Type B pancreatic cell (in vitro differentiated cells): ENCODE measurements around the gene MPV17L2. TPM values are rescaled to one million over a fixed set of nuclear protein-coding genes. Genes with fewer than 3 reads are reported as not detected.

Experiments used
- DNase-seq: peaks from one replicate; pipeline ENCODE4 v3.0.0; 2021; ENCODE audit warnings: mixed read lengths; ENCODE audit not compliant: unreplicated experiment; ENCODE audit errors: extremely low spot score
- H3K27ac Mint-ChIP-seq: 2 replicates; pipeline ENCODE4 v1.8.0; 2021; ENCODE audit warnings: mild to moderate bottlenecking, mixed read lengths
- H3K27me3 Mint-ChIP-seq: 2 replicates; pipeline ENCODE4 v1.8.0; 2021; ENCODE audit warnings: mixed read lengths
- H3K36me3 Mint-ChIP-seq: 2 replicates; pipeline ENCODE4 v1.8.0; 2021; ENCODE audit warnings: mixed read lengths
- H3K4me1 Mint-ChIP-seq: one replicate; pipeline ENCODE4 v1.8.0; 2021; ENCODE audit warnings: mixed read lengths; ENCODE audit not compliant: unreplicated experiment
- H3K4me3 Mint-ChIP-seq: 2 replicates; pipeline ENCODE4 v1.8.0; 2021; ENCODE audit warnings: mild to moderate bottlenecking, mixed read lengths
- H3K9me3 Mint-ChIP-seq: 2 replicates; pipeline ENCODE4 v1.8.0; 2021; ENCODE audit warnings: mixed read lengths
- total RNA-seq: library from RNA; stranded (reverse); gene quantifications from 2 replicates; pipeline ENCODE4 v1.2.1, GENCODE V29; 2021; ENCODE audit warnings: low replicate concordance
- TF ChIP-seq, protein P1 (sequence below): fragments of 200-600 bp; sonication (generic); conservative IDR thresholded peaks from 2 replicates; pipeline ENCODE4 v1.5.0; 2021; ENCODE audit warnings: antibody characterized with exemption, mild to moderate bottlenecking

MPV17L2 gene
- total RNA-seq, 1 donor from 2014 or later, result 11.6 TPM

- DNase-seq, result peak; percentile 82
- TF ChIP-seq, protein P1, sequence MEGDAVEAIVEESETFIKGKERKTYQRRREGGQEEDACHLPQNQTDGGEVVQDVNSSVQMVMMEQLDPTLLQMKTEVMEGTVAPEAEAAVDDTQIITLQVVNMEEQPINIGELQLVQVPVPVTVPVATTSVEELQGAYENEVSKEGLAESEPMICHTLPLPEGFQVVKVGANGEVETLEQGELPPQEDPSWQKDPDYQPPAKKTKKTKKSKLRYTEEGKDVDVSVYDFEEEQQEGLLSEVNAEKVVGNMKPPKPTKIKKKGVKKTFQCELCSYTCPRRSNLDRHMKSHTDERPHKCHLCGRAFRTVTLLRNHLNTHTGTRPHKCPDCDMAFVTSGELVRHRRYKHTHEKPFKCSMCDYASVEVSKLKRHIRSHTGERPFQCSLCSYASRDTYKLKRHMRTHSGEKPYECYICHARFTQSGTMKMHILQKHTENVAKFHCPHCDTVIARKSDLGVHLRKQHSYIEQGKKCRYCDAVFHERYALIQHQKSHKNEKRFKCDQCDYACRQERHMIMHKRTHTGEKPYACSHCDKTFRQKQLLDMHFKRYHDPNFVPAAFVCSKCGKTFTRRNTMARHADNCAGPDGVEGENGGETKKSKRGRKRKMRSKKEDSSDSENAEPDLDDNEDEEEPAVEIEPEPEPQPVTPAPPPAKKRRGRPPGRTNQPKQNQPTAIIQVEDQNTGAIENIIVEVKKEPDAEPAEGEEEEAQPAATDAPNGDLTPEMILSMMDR, result peak; percentile 33
- Mint-ChIP-seq H3K27ac (peak overlapping the region; percentile 65), H3K4me1 (no peaks in the 10 kb centered on the region), H3K4me3 (no peak overlapping the region), H3K36me3 (no peaks in the 10 kb centered on the region), H3K27me3 (peaks cover 56% of the 10 kb centered on the region), H3K9me3 (peaks cover 6% of the 10 kb centered on the region)
Observed at GRCh38 chr19:18233224-18233825, 40.3 kb downstream of the MPV17L2 start.

DNA sequence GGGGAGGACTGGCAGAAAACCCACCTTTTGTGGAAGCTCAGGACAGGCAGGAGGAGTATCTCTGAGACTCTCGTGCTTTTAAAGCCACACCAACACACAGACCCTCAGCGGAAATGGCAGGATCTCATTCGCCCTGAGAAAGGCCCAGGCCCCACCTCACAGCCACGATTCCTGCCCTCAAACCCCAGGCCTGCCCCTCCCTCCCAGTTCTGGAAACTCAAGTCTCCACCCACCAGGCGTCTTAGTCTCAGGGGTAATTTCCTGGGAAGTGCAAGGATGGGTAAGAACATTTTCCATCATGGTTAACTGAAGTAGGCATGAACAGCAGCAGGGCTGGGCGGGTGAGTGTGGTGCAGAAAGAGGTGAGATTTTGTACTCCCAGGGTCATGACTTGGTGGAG, 41.2 kb downstream of the MPV17L2 start:
- Mint-ChIP-seq H3K27me3 (peaks cover 60% of the 10 kb centered on the region), H3K4me3 (no peak overlapping the region), H3K9me3 (peaks cover 6% of the 10 kb centered on the region), H3K27ac (no peak overlapping the region), H3K36me3 (no peaks in the 10 kb centered on the region), H3K4me1 (no peaks in the 10 kb centered on the region)
- DNase-seq, result no peak
- TF ChIP-seq, protein P1, result no peak

GRCh38 chr19:18239303-18239702, 46.3 kb downstream of the MPV17L2 start:
- no peaks in the 10 kb centered on the region for H3K4me1 Mint-ChIP-seq
- H3K4me3 Mint-ChIP-seq, result no peak overlapping the region
- peaks cover 36% of the 10 kb centered on the region for H3K27me3 Mint-ChIP-seq
- TF ChIP-seq, protein P1, result no peak
- no peaks in the 10 kb centered on the region for H3K9me3 Mint-ChIP-seq
- no peaks in the 10 kb centered on the region for H3K36me3 Mint-ChIP-seq
- no peak for DNase-seq
- H3K27ac Mint-ChIP-seq, result no peak overlapping the region

- Mint-ChIP-seq H3K27me3 (peaks cover 10% of the 10 kb centered on the region), H3K9me3 (no peaks in the 10 kb centered on the region), H3K27ac (no peak overlapping the region), H3K36me3 (no peaks in the 10 kb centered on the region), H3K4me3 (no peak overlapping the region), H3K4me1 (no peaks in the 10 kb centered on the region)
- TF ChIP-seq, protein P1, result no peak
- DNase-seq, result no peak
Observed at GRCh38 chr19:18245297-18245696, 52.3 kb downstream of the MPV17L2 start.

Other genes starting within 250 kb of the MPV17L2 start
- 13.4 and 15.3 TPM in 2 replicates for gene KCNN1, start 226.1 kb upstream of the MPV17L2 start, total RNA-seq
- gene ARRDC2, start 185.0 kb upstream of the MPV17L2 start, total RNA-seq, result 2.8 and 6.3 TPM in 2 replicates
- not detected in 2 replicates for gene IL12RB1, start 106.3 kb upstream of the MPV17L2 start, total RNA-seq
- 11.0 and 14.1 TPM in 2 replicates for gene MAST3, start 95.4 kb upstream of the MPV17L2 start, total RNA-seq
- gene PIK3R2, start 40.1 kb upstream of the MPV17L2 start, total RNA-seq, result 41.4 and 47.0 TPM in 2 replicates
- gene IFI30, start 19.4 kb upstream of the MPV17L2 start, total RNA-seq, result 20.2 and 22.8 TPM in 2 replicates
- 6.7 and 8.7 TPM in 2 replicates for gene RAB3A, start 10.8 kb downstream of the MPV17L2 start, total RNA-seq
- 0.33 and 0.89 TPM in 2 replicates for gene PDE4C, start 33.2 kb downstream of the MPV17L2 start, total RNA-seq
- 7.8 and 10.2 TPM in 2 replicates for gene IQCN, start 81.2 kb downstream of the MPV17L2 start, total RNA-seq
- 126 and 232 TPM in 2 replicates for gene JUND, start 88.4 kb downstream of the MPV17L2 start, total RNA-seq
- gene LSM4, start 129.9 kb downstream of the MPV17L2 start, total RNA-seq, result 196 and 223 TPM in 2 replicates
- 28.8 and 46.7 TPM in 2 replicates for gene PGPEP1, start 147.4 kb downstream of the MPV17L2 start, total RNA-seq
- gene GDF15, start 192.9 kb downstream of the MPV17L2 start, total RNA-seq, result 102 and 106 TPM in 2 replicates
- gene LRRC25, start 204.4 kb downstream of the MPV17L2 start, total RNA-seq, result 0.19 TPM in 1 of 2 replicates, not detected in the other
- 76.7 and 99.0 TPM in 2 replicates for gene SSBP4, start 226.2 kb downstream of the MPV17L2 start, total RNA-seq
- gene ISYNA1, start 244.9 kb downstream of the MPV17L2 start, total RNA-seq, result 278 and 303 TPM in 2 replicates